Measurements from ENCODE around the gene HEXB.

Gene HEXB

DNA sequence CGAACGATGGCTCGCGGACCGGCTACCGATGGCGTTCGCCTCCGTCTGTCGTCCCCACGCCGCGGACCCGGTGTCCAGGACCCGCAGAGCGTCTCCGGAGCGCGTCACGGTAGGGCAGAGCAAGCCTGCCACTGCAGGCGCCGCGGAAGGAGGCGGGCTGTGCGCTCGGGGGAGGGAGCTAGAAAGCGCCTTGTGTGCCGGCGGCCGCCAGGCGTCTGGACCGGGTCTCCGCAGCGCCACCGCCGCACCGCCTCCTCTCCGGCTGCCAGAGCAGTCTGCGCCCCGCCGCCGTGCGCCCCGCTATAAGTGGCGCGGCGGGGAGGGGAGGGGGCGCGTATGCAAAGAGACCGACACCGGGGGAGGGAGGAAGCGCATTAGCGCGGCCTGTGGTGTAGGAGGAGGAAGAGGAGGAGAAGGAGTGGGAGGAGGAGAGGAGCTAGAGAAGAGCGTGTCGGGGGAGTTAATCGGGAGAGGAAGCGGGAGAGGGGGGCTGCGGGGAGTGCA lies 44.5 kb upstream of the HEXB start, which contains the start of gene ENC1 (continued):
- TF ChIP-seq, protein P1, sequence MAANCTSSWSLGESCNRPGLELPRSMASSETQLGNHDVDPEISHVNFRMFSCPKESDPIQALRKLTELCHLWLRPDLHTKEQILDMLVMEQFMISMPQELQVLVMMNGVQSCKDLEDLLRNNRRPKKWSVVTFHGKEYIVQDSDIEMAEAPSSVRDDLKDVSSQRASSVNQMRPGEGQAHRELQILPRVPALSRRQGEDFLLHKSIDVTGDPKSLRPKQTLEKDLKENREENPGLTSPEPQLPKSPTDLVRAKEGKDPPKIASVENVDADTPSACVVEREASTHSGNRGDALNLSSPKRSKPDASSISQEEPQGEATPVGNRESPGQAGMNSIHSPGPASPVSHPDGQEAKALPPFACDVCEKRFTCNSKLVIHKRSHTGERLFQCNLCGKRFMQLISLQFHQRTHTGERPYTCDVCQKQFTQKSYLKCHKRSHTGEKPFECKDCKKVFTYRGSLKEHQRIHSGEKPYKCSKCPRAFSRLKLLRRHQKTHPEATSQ (tag by site-specific recombination; IDR thresholded peaks at IDR 0.05), result peak; percentile 12; the same call in 1 of the 2 replicates
- TF ChIP-seq ZNF157 (tag by site-specific recombination; IDR thresholded peaks at IDR 0.05) (0 out of 2 replicates have a peak, but pooled peaks have one; percentile 9), SP2 (tag by site-specific recombination; IDR thresholded peaks at IDR 0.05) (peak; percentile 70), ZNF248 (tag by site-specific recombination; IDR thresholded peaks at IDR 0.05) (no peak), ZNF510 (tag by site-specific recombination; IDR thresholded peaks at IDR 0.05; ENCODE audit: insufficient replicate concordance) (no peak), ZNF664 (tag by site-specific recombination; IDR thresholded peaks at IDR 0.05) (no peak), ZNF600 (tag by site-specific recombination; IDR thresholded peaks at IDR 0.05) (peak; percentile 98), ZNF404 (tag by site-specific recombination; IDR thresholded peaks at IDR 0.05) (no peak), KLF10 (tag by site-specific recombination; IDR thresholded peaks at IDR 0.05) (no peak; the same call in 1 of the 2 replicates), ZNF10 (tag by site-specific recombination; IDR thresholded peaks at IDR 0.05) (no peak; the same call in 1 of the 2 replicates), YY1 (tag by site-specific recombination; IDR thresholded peaks at IDR 0.05) (peak; percentile 47), ZNF350 (tag by site-specific recombination; IDR thresholded peaks at IDR 0.05) (no peak), BCL11B (tag by site-specific recombination; IDR thresholded peaks at IDR 0.05; ENCODE audit: low read depth) (peak; percentile 29; the same call in 1 of the 2 replicates), EGR2 (tag by site-specific recombination; IDR thresholded peaks at IDR 0.05; ENCODE audit: low read depth) (peak; percentile 99), ZNF341 (tag by site-specific recombination; IDR thresholded peaks at IDR 0.05; ENCODE audit: low read depth) (peak; percentile 100), KLF9 (tag by site-specific recombination; IDR thresholded peaks at IDR 0.05; ENCODE audit: low read depth) (peak; percentile 63; the same call in 1 of the 2 replicates), ZBTB20 (tag by site-specific recombination; IDR thresholded peaks at IDR 0.05) (no peak; the same call in 1 of the 2 replicates), ZFP3 (tag by site-specific recombination; IDR thresholded peaks at IDR 0.05; ENCODE audit: low read depth) (no peak), ZNF169 (tag by site-specific recombination; IDR thresholded peaks at IDR 0.05) (no peak), ZNF529 (tag by site-specific recombination; IDR thresholded peaks at IDR 0.05; ENCODE audit: insufficient replicate concordance) (no peak), HOXD13 (CRISPR knock-in tag; IDR thresholded peaks at IDR 0.05; ENCODE audit: borderline replicate concordance) (peak; percentile 66; the same call in 1 of the 2 replicates), SCRT2 (tag by site-specific recombination; IDR thresholded peaks at IDR 0.05) (peak; percentile 94)
- TF ChIP-seq, protein P2, sequence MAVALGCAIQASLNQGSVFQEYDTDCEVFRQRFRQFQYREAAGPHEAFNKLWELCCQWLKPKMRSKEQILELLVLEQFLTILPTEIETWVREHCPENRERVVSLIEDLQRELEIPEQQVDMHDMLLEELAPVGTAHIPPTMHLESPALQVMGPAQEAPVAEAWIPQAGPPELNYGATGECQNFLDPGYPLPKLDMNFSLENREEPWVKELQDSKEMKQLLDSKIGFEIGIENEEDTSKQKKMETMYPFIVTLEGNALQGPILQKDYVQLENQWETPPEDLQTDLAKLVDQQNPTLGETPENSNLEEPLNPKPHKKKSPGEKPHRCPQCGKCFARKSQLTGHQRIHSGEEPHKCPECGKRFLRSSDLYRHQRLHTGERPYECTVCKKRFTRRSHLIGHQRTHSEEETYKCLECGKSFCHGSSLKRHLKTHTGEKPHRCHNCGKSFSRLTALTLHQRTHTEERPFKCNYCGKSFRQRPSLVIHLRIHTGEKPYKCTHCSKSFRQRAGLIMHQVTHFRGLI (tag by site-specific recombination; IDR thresholded peaks at IDR 0.05), result peak; percentile 25; the same call in 1 of the 2 replicates
- TF ChIP-seq, protein P3, sequence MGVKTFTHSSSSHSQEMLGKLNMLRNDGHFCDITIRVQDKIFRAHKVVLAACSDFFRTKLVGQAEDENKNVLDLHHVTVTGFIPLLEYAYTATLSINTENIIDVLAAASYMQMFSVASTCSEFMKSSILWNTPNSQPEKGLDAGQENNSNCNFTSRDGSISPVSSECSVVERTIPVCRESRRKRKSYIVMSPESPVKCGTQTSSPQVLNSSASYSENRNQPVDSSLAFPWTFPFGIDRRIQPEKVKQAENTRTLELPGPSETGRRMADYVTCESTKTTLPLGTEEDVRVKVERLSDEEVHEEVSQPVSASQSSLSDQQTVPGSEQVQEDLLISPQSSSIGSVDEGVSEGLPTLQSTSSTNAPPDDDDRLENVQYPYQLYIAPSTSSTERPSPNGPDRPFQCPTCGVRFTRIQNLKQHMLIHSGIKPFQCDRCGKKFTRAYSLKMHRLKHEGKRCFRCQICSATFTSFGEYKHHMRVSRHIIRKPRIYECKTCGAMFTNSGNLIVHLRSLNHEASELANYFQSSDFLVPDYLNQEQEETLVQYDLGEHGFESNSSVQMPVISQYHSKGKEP (tag by site-specific recombination; IDR thresholded peaks at IDR 0.05), result 0 out of 2 replicates have a peak, but pooled peaks have one; percentile 23
- TF ChIP-seq, protein P4, sequence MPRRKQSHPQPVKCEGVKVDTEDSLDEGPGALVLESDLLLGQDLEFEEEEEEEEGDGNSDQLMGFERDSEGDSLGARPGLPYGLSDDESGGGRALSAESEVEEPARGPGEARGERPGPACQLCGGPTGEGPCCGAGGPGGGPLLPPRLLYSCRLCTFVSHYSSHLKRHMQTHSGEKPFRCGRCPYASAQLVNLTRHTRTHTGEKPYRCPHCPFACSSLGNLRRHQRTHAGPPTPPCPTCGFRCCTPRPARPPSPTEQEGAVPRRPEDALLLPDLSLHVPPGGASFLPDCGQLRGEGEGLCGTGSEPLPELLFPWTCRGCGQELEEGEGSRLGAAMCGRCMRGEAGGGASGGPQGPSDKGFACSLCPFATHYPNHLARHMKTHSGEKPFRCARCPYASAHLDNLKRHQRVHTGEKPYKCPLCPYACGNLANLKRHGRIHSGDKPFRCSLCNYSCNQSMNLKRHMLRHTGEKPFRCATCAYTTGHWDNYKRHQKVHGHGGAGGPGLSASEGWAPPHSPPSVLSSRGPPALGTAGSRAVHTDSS (tag by site-specific recombination; IDR thresholded peaks at IDR 0.05), result peak; percentile 94
- TF ChIP-seq, protein P5, sequence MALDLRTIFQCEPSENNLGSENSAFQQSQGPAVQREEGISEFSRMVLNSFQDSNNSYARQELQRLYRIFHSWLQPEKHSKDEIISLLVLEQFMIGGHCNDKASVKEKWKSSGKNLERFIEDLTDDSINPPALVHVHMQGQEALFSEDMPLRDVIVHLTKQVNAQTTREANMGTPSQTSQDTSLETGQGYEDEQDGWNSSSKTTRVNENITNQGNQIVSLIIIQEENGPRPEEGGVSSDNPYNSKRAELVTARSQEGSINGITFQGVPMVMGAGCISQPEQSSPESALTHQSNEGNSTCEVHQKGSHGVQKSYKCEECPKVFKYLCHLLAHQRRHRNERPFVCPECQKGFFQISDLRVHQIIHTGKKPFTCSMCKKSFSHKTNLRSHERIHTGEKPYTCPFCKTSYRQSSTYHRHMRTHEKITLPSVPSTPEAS (tag by site-specific recombination; IDR thresholded peaks at IDR 0.05), result peak; percentile 15
- TF ChIP-seq, protein P6, sequence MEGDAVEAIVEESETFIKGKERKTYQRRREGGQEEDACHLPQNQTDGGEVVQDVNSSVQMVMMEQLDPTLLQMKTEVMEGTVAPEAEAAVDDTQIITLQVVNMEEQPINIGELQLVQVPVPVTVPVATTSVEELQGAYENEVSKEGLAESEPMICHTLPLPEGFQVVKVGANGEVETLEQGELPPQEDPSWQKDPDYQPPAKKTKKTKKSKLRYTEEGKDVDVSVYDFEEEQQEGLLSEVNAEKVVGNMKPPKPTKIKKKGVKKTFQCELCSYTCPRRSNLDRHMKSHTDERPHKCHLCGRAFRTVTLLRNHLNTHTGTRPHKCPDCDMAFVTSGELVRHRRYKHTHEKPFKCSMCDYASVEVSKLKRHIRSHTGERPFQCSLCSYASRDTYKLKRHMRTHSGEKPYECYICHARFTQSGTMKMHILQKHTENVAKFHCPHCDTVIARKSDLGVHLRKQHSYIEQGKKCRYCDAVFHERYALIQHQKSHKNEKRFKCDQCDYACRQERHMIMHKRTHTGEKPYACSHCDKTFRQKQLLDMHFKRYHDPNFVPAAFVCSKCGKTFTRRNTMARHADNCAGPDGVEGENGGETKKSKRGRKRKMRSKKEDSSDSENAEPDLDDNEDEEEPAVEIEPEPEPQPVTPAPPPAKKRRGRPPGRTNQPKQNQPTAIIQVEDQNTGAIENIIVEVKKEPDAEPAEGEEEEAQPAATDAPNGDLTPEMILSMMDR (tag by site-specific recombination; IDR thresholded peaks at IDR 0.05), result peak; percentile 99
- TF ChIP-seq, protein P7, sequence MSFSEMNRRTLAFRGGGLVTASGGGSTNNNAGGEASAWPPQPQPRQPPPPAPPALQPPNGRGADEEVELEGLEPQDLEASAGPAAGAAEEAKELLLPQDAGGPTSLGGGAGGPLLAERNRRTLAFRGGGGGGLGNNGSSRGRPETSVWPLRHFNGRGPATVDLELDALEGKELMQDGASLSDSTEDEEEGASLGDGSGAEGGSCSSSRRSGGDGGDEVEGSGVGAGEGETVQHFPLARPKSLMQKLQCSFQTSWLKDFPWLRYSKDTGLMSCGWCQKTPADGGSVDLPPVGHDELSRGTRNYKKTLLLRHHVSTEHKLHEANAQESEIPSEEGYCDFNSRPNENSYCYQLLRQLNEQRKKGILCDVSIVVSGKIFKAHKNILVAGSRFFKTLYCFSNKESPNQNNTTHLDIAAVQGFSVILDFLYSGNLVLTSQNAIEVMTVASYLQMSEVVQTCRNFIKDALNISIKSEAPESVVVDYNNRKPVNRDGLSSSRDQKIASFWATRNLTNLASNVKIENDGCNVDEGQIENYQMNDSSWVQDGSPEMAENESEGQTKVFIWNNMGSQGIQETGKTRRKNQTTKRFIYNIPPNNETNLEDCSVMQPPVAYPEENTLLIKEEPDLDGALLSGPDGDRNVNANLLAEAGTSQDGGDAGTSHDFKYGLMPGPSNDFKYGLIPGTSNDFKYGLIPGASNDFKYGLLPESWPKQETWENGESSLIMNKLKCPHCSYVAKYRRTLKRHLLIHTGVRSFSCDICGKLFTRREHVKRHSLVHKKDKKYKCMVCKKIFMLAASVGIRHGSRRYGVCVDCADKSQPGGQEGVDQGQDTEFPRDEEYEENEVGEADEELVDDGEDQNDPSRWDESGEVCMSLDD (tag by site-specific recombination; IDR thresholded peaks at IDR 0.05), result peak; percentile 97
